HCT116 (cell line): ENCODE data around the gene IRS1. TPM values are rescaled to one million over a fixed set of nuclear protein-coding genes. Genes with fewer than 3 reads are reported as not detected.
A peak's percentile ranks its signal among the peaks of the same experiment; 100 is the strongest.

Experiments
- ATAC-seq: fragments of 200-7000 bp; cut with Tn5 transposase; 2 replicates; pipeline ENCODE4 v1.9.1; 2020; ENCODE audit warnings: mild to moderate bottlenecking, moderate library complexity
- BruUV-seq: library from RNA; stranded (reverse); fragments of 400-500 nt; replicated peaks from 2 replicates; lab custom pipeline; 2021; lab: Mats Ljungman, UMichigan
- CTCF ChIA-PET: fragments of 300-600 bp; sonication (Branson Sonifier 250); formaldehyde crosslinking; loops from one replicate; lab custom pipeline; 2021; ENCODE audit warnings: antibody characterized with exemption; lab: Charles Lee
- POLR2A ChIA-PET: fragments of 300-600, 350-600 bp; sonication (Branson Sonifier 250); formaldehyde crosslinking; loops from one replicate; lab custom pipeline; 2021; ENCODE audit warnings: antibody characterized with exemption; lab: Charles Lee
- RAD21 ChIA-PET, 2 experiments: fragments of 300-600 bp; sonication (Branson Sonifier 250); formaldehyde crosslinking; loops; one replicate each; lab custom pipeline; 2023; ENCODE audit warnings: low total read pairs in 2 of 2; ENCODE audit not compliant: uncharacterized antibody in 2 of 2, unreplicated experiment in 2 of 2, low non-redundant PET in 1 of 2; lab: Charles Lee
- DNase-seq: peaks from one replicate; pipeline ENCODE4 v3.0.0-alpha.2; 2010; ENCODE audit warnings: low read depth, low spot score
- H2AFZ ChIP-seq: fragments of 200-600 bp; shearing (Covaris generic), sonication (generic); 2 replicates; pipeline ENCODE4 v1.6.1; 2017; ENCODE audit warnings: low read depth, mixed run types, mixed read lengths, antibody characterized with exemption, low read length; ENCODE audit not compliant: poor library complexity, severe bottlenecking
- H3K27ac ChIP-seq: 2 replicates; pipeline ENCODE4 v1.5.1; 2012; ENCODE audit warnings: low read depth, low read length
- H3K27me3 ChIP-seq: fragments of 200-600 bp; sonication (generic); 2 replicates; pipeline ENCODE4 v1.6.1; 2016; ENCODE audit warnings: mixed run types, low read length, mixed read lengths; ENCODE audit not compliant: insufficient read depth
- H3K36me3 ChIP-seq, 2 experiments: fragments of 200-500 bp in 1 of 2; fragments of 200-600 bp in 1 of 2; sonication (Bioruptor generic) in 1 of 2; sonication (generic) in 1 of 2; 2 replicates each; pipeline versions ENCODE4 v1.5.1 to v1.6.1; 2014 to 2016; ENCODE audit warnings: low read length in 2 of 2, inconsistent platforms in 1 of 2, mixed read lengths in 1 of 2, mixed run types in 1 of 2; ENCODE audit not compliant: insufficient read depth in 2 of 2, control insufficient read depth in 1 of 2
- H3K4me1 ChIP-seq, 2 experiments: fragments of 200-600 bp in 1 of 2; sonication (generic) in 1 of 2; 2 replicates each; pipeline versions ENCODE4 v1.5.1 to v1.6.1; 2012 to 2017; ENCODE audit warnings: low read length in 2 of 2, inconsistent platforms in 1 of 2, mild to moderate bottlenecking in 1 of 2, mixed read lengths in 1 of 2, mixed run types in 1 of 2, moderate library complexity in 1 of 2; ENCODE audit not compliant: insufficient read depth in 2 of 2, control insufficient read depth in 1 of 2
- H3K4me2 ChIP-seq: fragments of 200-600 bp; sonication (generic); 2 replicates; pipeline ENCODE4 v1.6.1; 2017; ENCODE audit warnings: mixed run types, low read length, mixed read lengths
- H3K4me3 ChIP-seq, 2 experiments: fragments of 200-600 bp in 1 of 2; sonication (generic) in 1 of 2; replicated peaks in 1 of 2; 2 replicates each; pipeline ENCODE4 v1.5.1; 2011 to 2016; ENCODE audit warnings: low read length in 2 of 2, control low read depth in 1 of 2, low read depth in 1 of 2, mild to moderate bottlenecking in 1 of 2, mixed read lengths in 1 of 2, mixed run types in 1 of 2
- H3K79me2 ChIP-seq: fragments of 200-600 bp; sonication (generic); 2 replicates; pipeline ENCODE4 v1.6.1; 2017; ENCODE audit warnings: mild to moderate bottlenecking, mixed run types, low read length, moderate library complexity, mixed read lengths; ENCODE audit not compliant: insufficient read depth
- H3K9ac ChIP-seq: fragments of 200-600 bp; sonication (generic); 2 replicates; pipeline ENCODE4 v1.6.1; 2016; ENCODE audit warnings: low read length, mixed read lengths
- H3K9me2 ChIP-seq: fragments of 200-600 bp; sonication (generic), shearing (Covaris generic); 2 replicates; pipeline ENCODE4 v1.6.1; 2017; ENCODE audit warnings: mixed run types, mild to moderate bottlenecking, moderate library complexity; ENCODE audit not compliant: insufficient read depth
- H3K9me3 ChIP-seq, 2 experiments: fragments of 200-500 bp in 1 of 2; fragments of 200-600 bp in 1 of 2; sonication (Bioruptor generic) in 1 of 2; sonication (generic) in 1 of 2; 2 replicates each; pipeline ENCODE4 v1.6.1; 2014 to 2017; ENCODE audit warnings: low read length in 2 of 2, mixed read lengths in 2 of 2, inconsistent platforms in 1 of 2, low read depth in 1 of 2, mild to moderate bottlenecking in 1 of 2, mixed run types in 1 of 2, moderate library complexity in 1 of 2; ENCODE audit not compliant: control insufficient read depth in 1 of 2, insufficient read depth in 1 of 2
- H4K20me1 ChIP-seq: fragments of 200-600 bp; sonication (generic), shearing (Covaris generic); 2 replicates; pipeline ENCODE4 v1.6.1; 2017; ENCODE audit warnings: mixed run types, mild to moderate bottlenecking, moderate library complexity; ENCODE audit not compliant: insufficient read depth
- CBX3 ChIP-seq: IDR thresholded peaks from 2 replicates; pipeline ENCODE4 v1.6.1; 2012; ENCODE audit warnings: low read depth
- ELF1 ChIP-seq: IDR thresholded peaks from 2 replicates; pipeline ENCODE4 v1.6.1; 2012; ENCODE audit warnings: low read depth, borderline replicate concordance
- FOSL1 ChIP-seq: IDR thresholded peaks from 2 replicates; pipeline ENCODE4 v1.6.1; 2012; ENCODE audit warnings: low read depth
- MAX ChIP-seq: IDR thresholded peaks from 2 replicates; pipeline ENCODE4 v1.6.1; 2012
- POLR2AphosphoS5 ChIP-seq: IDR thresholded peaks from 2 replicates; pipeline ENCODE4 v1.6.1; 2011; ENCODE audit warnings: mild to moderate bottlenecking, low read depth, low read length, moderate library complexity
- RAD21 ChIP-seq: IDR thresholded peaks from 2 replicates; pipeline ENCODE4 v1.6.1; 2012; ENCODE audit warnings: low read depth, mild to moderate bottlenecking
- REST ChIP-seq: IDR thresholded peaks from 2 replicates; pipeline ENCODE4 v1.6.1; 2012; ENCODE audit warnings: low read depth
- SIN3A ChIP-seq: IDR thresholded peaks from 2 replicates; pipeline ENCODE4 v1.6.1; 2012; ENCODE audit warnings: low read depth
- TCF7L2 ChIP-seq: IDR thresholded peaks from 2 replicates; pipeline ENCODE4 v1.7.0; 2011; ENCODE audit warnings: borderline replicate concordance, inconsistent platforms; ENCODE audit not compliant: insufficient read depth, insufficient read length; ENCODE audit errors: extremely low read depth
- YY1 ChIP-seq: IDR thresholded peaks from 2 replicates; pipeline ENCODE4 v1.6.1; 2011; ENCODE audit warnings: low read length, low read depth, moderate library complexity, mild to moderate bottlenecking; ENCODE audit not compliant: insufficient replicate concordance; ENCODE audit errors: extremely low read depth
- ZBTB33 ChIP-seq: IDR thresholded peaks from 2 replicates; pipeline ENCODE4 v1.6.1; 2011; ENCODE audit warnings: mild to moderate bottlenecking, low read length, moderate library complexity; ENCODE audit not compliant: insufficient replicate concordance; ENCODE audit errors: extremely low read depth
- ZFX ChIP-seq: fragments of 450-650 bp; IDR thresholded peaks from 2 replicates; pipeline ENCODE4 v1.6.1; 2017
- intact Hi-C: fragments of 100-400 bp; cut with micrococcal nuclease; formaldehyde crosslinking; loops from 2 replicates; pipeline ENCODE4 v1.10.0; 2022
- total RNA-seq: library from RNA; stranded (reverse); gene quantifications from one replicate; pipeline ENCODE4 v1.2.1, GENCODE V29; 2021; ENCODE audit not compliant: unreplicated experiment

The IRS1 gene
- total RNA-seq, 1 experiment from 2014 or later = 88.8 TPM

GRCh38 chr2:226703514-226703913, 96.1 kb downstream of the IRS1 start (continued):
- TF ChIP-seq REST (no peak), SIN3A (no peak), YY1 (no peak), MAX (no peak), FOSL1 (no peak; the same call in 1 of the 2 replicates), TCF7L2 (no peak)
- TF ChIP-seq, all 23 proteins: peak for 0

GRCh38 chr2:226702376-226702775, 97.2 kb downstream of the IRS1 start:
- Histone ChIP-seq H4K20me1 (no peaks in the 10 kb centered on the region), H3K79me2 (no peaks in the 10 kb centered on the region), H3K4me3 (no peak overlapping the region), H3K9me3 (no peaks in the 10 kb centered on the region), H3K36me3 (no peaks in the 10 kb centered on the region), H3K4me1 (peaks cover 41 to 47% of the 10 kb centered on the region in 2 experiments), H2AFZ (peak overlapping the region; percentile 92), H3K4me2 (no peak overlapping the region), H3K9ac (no peak overlapping the region), H3K27ac (peak overlapping the region; percentile 52; the same call in 1 of the 2 replicates), H3K9me2 (no peaks in the 10 kb centered on the region), H3K27me3 (no peaks in the 10 kb centered on the region)
- DNase-seq (no peak), ATAC-seq (no peak)
- intact Hi-C loops = no loop called here
- ChIA-PET CTCF (no interaction called here), RAD21 (no interaction called here), POLR2A (no interaction called here)
- no TSS peak for BruUV-seq
- TF ChIP-seq ELF1 = no peak
- TF ChIP-seq RAD21 = no peak
- TF ChIP-seq FOSL1 = no peak
- no peak for TF ChIP-seq POLR2AphosphoS5
- TF ChIP-seq CBX3 = no peak
- TF ChIP-seq ZFX = no peak
- TF ChIP-seq MAX = no peak
- no peak for TF ChIP-seq ZBTB33
- TF ChIP-seq YY1 = no peak
- no peak for TF ChIP-seq TCF7L2
- TF ChIP-seq SIN3A = no peak
